Measurements from ENCODE around the gene SUMO1.

The SUMO1 gene

GRCh38 chr2:202186641-202187202, 51.7 kb downstream of the SUMO1 start:
- H3K4me3 ChIP-seq (replicated peaks in 1 of 2; ENCODE audit: low read depth in 2 of 2, low read length in 2 of 2) = no peak overlapping the region
- DNase-seq (ENCODE audit: low read depth in 2 of 2) = no peak
- TF ChIP-seq, protein P1, sequence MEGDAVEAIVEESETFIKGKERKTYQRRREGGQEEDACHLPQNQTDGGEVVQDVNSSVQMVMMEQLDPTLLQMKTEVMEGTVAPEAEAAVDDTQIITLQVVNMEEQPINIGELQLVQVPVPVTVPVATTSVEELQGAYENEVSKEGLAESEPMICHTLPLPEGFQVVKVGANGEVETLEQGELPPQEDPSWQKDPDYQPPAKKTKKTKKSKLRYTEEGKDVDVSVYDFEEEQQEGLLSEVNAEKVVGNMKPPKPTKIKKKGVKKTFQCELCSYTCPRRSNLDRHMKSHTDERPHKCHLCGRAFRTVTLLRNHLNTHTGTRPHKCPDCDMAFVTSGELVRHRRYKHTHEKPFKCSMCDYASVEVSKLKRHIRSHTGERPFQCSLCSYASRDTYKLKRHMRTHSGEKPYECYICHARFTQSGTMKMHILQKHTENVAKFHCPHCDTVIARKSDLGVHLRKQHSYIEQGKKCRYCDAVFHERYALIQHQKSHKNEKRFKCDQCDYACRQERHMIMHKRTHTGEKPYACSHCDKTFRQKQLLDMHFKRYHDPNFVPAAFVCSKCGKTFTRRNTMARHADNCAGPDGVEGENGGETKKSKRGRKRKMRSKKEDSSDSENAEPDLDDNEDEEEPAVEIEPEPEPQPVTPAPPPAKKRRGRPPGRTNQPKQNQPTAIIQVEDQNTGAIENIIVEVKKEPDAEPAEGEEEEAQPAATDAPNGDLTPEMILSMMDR (IDR thresholded peaks at IDR 0.05; ENCODE audit: low read depth, low read length) = no peak

DNA sequence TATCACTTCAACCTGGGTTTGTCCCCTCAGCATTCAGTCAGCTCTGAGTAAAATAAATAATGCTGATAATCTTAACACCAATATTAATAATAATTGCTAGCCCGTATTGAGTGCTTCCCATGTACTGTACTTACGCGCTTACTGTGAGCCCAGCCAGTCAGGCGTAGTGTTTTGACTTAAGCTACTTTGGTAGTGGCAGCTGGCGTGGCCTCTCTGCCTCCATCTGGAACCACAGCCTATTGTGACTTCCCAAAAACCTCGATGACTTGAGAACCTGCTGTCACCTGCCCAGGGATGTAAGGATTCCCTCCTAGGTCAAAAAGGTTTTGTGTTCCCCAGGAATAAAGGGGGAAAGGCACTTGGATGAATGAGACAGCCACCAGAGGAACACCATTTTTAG, 53.2 kb downstream of the SUMO1 start:
- TF ChIP-seq, protein P1 (IDR thresholded peaks at IDR 0.05; ENCODE audit: low read depth, low read length) = no peak
- no peak for DNase-seq (ENCODE audit: low read depth in 2 of 2)
- H3K4me3 ChIP-seq (replicated peaks in 1 of 2; ENCODE audit: low read depth in 2 of 2, low read length in 2 of 2) = no peak overlapping the region

GRCh38 chr2:202184557-202184956, 53.8 kb downstream of the SUMO1 start:
- DNase-seq (ENCODE audit: low read depth in 2 of 2) = no peak
- H3K4me3 ChIP-seq (replicated peaks in 1 of 2; ENCODE audit: low read depth in 2 of 2, low read length in 2 of 2) = no peak overlapping the region
- TF ChIP-seq, protein P1 (IDR thresholded peaks at IDR 0.05; ENCODE audit: low read depth, low read length) = no peak

DNA sequence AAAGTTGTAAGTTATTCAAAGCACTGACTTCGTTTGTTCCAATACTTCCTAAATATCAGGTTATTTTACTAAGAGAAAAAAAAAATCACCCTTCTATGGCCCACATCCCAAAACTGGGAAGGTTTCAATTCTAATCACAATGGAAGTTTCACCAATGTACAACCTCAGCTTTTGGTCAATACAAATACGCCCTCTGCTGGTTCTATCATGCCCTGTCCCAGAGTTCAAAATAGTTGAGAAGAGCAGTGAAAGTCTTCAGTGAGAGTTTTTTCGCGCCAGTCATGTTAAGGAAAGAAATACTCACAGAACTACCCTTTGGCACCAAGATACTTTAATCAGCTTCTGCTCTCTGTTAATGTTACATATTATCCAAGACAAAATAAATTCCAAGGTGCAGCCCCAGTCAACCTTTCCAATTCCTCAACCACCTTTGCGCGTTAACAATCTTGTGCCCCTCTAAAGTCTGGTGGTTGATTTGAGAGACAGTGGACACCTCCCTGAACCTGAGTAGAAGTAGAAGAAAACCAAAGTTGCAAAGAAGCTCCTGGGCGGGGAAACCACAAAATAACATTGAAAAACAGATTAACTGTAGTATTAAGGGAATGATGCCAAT, 59.9 kb downstream of the SUMO1 start:
- TF ChIP-seq, protein P1 (IDR thresholded peaks at IDR 0.05; ENCODE audit: low read depth, low read length) = peak; percentile 80
- DNase-seq (ENCODE audit: low read depth in 2 of 2) = peak; percentile 74 to 77
- H3K4me3 ChIP-seq (replicated peaks in 1 of 2; ENCODE audit: low read depth in 2 of 2, low read length in 2 of 2) = no peak overlapping the region

DNA sequence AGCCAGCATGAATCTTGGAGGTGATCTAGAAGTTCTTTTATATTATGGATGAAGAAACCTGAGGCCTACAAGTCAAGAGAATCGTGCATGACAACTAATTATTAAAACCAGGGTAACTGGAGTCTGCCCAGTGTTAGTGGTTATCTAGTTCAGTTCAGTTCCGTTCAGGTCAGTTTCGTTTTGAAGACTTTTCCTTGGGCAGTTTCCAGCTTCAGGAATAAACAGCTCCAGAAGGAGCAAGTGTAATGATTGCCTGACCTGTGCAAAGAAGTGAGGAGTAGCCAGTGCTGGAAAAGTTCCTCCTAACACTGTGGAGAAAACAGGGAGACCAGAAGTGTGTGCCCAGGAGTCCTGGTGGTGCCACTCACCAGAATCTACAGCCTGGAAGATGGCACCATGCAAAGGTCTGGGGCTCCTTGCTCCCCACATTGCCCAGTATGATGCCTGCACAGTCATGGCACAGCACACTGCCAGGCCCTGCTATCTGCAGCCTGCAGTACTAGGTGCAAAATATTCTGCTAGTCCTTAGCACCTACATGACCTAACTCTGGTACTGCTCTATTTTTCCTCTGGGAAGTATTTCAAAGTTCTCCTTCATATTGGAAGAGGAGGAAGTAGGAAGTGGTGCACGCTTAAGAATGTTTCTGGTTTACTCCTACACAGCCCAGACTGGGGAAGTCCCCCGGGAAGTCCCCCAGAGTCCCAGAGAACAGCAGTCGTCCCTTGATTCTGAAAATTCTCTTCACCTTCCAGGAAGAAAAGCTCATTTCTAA, 65.8 kb downstream of the SUMO1 start:
- no peak for DNase-seq (ENCODE audit: low read depth in 2 of 2)
- TF ChIP-seq, protein P1 (IDR thresholded peaks at IDR 0.05; ENCODE audit: low read depth, low read length) = no peak

GRCh38 chr2:202171241-202171825, 67.1 kb downstream of the SUMO1 start:
- TF ChIP-seq, protein P1 (IDR thresholded peaks at IDR 0.05; ENCODE audit: low read depth, low read length) = no peak
- peak in 1 of 2 donors; percentile 22 for DNase-seq (ENCODE audit: low read depth in 2 of 2)
- no peak overlapping the region for H3K4me3 ChIP-seq (replicated peaks in 1 of 2; ENCODE audit: low read depth in 2 of 2, low read length in 2 of 2)

More for the DNA sequence above, 65.8 kb downstream of the SUMO1 start:
- no peak overlapping the region for H3K4me3 ChIP-seq (replicated peaks in 1 of 2; ENCODE audit: low read depth in 2 of 2, low read length in 2 of 2)

All from cardiac fibroblast (primary cell).